Activated gamma-delta T cell treated with Interleukin-2 at 50 U/mL for 16 hours (primary cell): ENCODE results near the gene DEF6.
"Not testable (repeated sequence)": the region's sequence is repeated elsewhere in the genome, so short reads cannot be mapped to it uniquely, and the experiment has no call there.

Source experiments
- DNase-seq: peaks from one replicate; pipeline ENCODE4 v3.0.0-alpha.2; 2020

DEF6 gene

GRCh38 chr6:35280903-35281302, 16.7 kb upstream of the DEF6 start:
- no peak for DNase-seq

- no peak for DNase-seq
These were observed 15.1 kb upstream of the DEF6 start for GRCh38 chr6:35282472-35282871.

- DNase-seq = no peak
These were observed 14.3 kb upstream of the DEF6 start for GRCh38 chr6:35283361-35283760.

GRCh38 chr6:35287671-35288396, 9.8 kb upstream of the DEF6 start:
- no peak for DNase-seq

- no peak for DNase-seq
These were observed 8.8 kb upstream of the DEF6 start for GRCh38 chr6:35288834-35289233.

GRCh38 chr6:35291491-35291890, 6.1 kb upstream of the DEF6 start:
- no peak for DNase-seq

- no peak for DNase-seq
These were observed 5.1 kb upstream of the DEF6 start for GRCh38 chr6:35292494-35292893.

GRCh38 chr6:35293681-35294080, 3.9 kb upstream of the DEF6 start:
- no peak for DNase-seq

GRCh38 chr6:35294308-35294945, 3.2 kb upstream of the DEF6 start:
- peak; percentile 49 for DNase-seq

- DNase-seq = no peak
These were observed 2.6 kb upstream of the DEF6 start for GRCh38 chr6:35295036-35295435.

GRCh38 chr6:35295521-35296315, 1.9 kb upstream of the DEF6 start:
- DNase-seq = no peak

- DNase-seq = no peak
These were observed 552 bp upstream of the DEF6 start for GRCh38 chr6:35296931-35297600.

- DNase-seq = no peak
These were observed 1.1 kb downstream of the DEF6 start for GRCh38 chr6:35298625-35299140.

GRCh38 chr6:35299674-35300073, 2.1 kb downstream of the DEF6 start:
- no peak for DNase-seq

GRCh38 chr6:35300848-35301247, 3.2 kb downstream of the DEF6 start:
- DNase-seq = peak; percentile 59

- DNase-seq = peak; percentile 88
These were observed 5.1 kb downstream of the DEF6 start for GRCh38 chr6:35302604-35303241.

- DNase-seq = no peak
These were observed 6.7 kb downstream of the DEF6 start for GRCh38 chr6:35304299-35304698.

- DNase-seq = no peak
These were observed 7.5 kb downstream of the DEF6 start for GRCh38 chr6:35305117-35305516.

GRCh38 chr6:35307138-35307537, 9.5 kb downstream of the DEF6 start:
- DNase-seq = not testable (repeated sequence)

- not testable (repeated sequence) for DNase-seq
These were observed 10.9 kb downstream of the DEF6 start for GRCh38 chr6:35308543-35308942.

- no peak for DNase-seq
These were observed 12.1 kb downstream of the DEF6 start for GRCh38 chr6:35309611-35310264.

- no peak for DNase-seq
These were observed 12.7 kb downstream of the DEF6 start for GRCh38 chr6:35310265-35310831.
